SK-N-SH treated with all-trans-retinoic acid at 6 μM for 48 hours (cell line): Measurements from ENCODE around the gene SERP1.

Experiments
- ATAC-seq: fragments of 200-7000 bp; cut with Tn5 transposase; 3 replicates; pipeline ENCODE4 v1.9.1; 2020; ENCODE audit warnings: mild to moderate bottlenecking, moderate library complexity
- ARNTL ChIP-seq: fragments of 450-650 bp; formaldehyde crosslinking; IDR thresholded peaks from 2 replicates; pipeline ENCODE4 v1.5.0; 2020; ENCODE audit warnings: low read depth, mild to moderate bottlenecking, moderate library complexity, borderline replicate concordance
- BACH2 ChIP-seq: fragments of 250-450 bp; sonication (Bioruptor Pico); IDR thresholded peaks from 2 replicates; pipeline ENCODE4 v1.9.0; 2021; ENCODE audit warnings: mild to moderate bottlenecking, borderline replicate concordance
- CREB5 ChIP-seq: fragments of 250-450 bp; sonication (Bioruptor Pico); IDR thresholded peaks from 2 replicates; pipeline ENCODE4 v1.5.1; 2020; ENCODE audit warnings: low read depth, mild to moderate bottlenecking, moderate library complexity
- CSDC2 ChIP-seq: fragments of 250-450 bp; sonication (Bioruptor Pico); IDR thresholded peaks from 2 replicates; pipeline ENCODE4 v1.5.0; 2020; ENCODE audit warnings: mild to moderate bottlenecking, moderate library complexity
- CSRNP3 ChIP-seq: fragments of 250-450 bp; sonication (Bioruptor Pico); IDR thresholded peaks from 2 replicates; pipeline ENCODE4 v1.5.1; 2021; ENCODE audit warnings: mild to moderate bottlenecking, moderate library complexity
- ESRRG ChIP-seq: fragments of 250-450 bp; sonication (Bioruptor Pico); IDR thresholded peaks from 2 replicates; pipeline ENCODE4 v1.6.1; 2021; ENCODE audit warnings: mild to moderate bottlenecking
- ISL1 ChIP-seq: fragments of 250-450 bp; sonication (Bioruptor Pico); IDR thresholded peaks from 2 replicates; pipeline ENCODE4 v2.1.2; 2022; ENCODE audit warnings: mild to moderate bottlenecking, moderate library complexity
- OSR1 ChIP-seq: fragments of 250-450 bp; sonication (Bioruptor Pico); IDR thresholded peaks from 2 replicates; pipeline ENCODE4 v1.8.0; 2022; ENCODE audit warnings: moderate library complexity, mild to moderate bottlenecking, inconsistent platforms
- PATZ1 ChIP-seq: fragments of 250-450 bp; sonication (Bioruptor Pico); IDR thresholded peaks from 2 replicates; pipeline ENCODE4 v1.8.0; 2020; ENCODE audit warnings: mild to moderate bottlenecking, moderate library complexity, borderline replicate concordance
- POU6F1 ChIP-seq: fragments of 250-450 bp; sonication (Bioruptor Pico); IDR thresholded peaks from 2 replicates; pipeline ENCODE4 v1.8.0; 2021; ENCODE audit warnings: low read depth, mild to moderate bottlenecking, moderate library complexity, borderline replicate concordance
- PPARA ChIP-seq: fragments of 250-450 bp; sonication (Bioruptor Pico); IDR thresholded peaks from 2 replicates; pipeline ENCODE4 v1.5.0; 2020; ENCODE audit warnings: mild to moderate bottlenecking, borderline replicate concordance
- SNAI2 ChIP-seq: fragments of 250-450 bp; sonication (Bioruptor Pico); IDR thresholded peaks from 2 replicates; pipeline ENCODE4 v1.5.0; 2020; ENCODE audit warnings: mild to moderate bottlenecking, moderate library complexity
- TCF4 ChIP-seq: fragments of 250-450 bp; sonication (Bioruptor Pico); IDR thresholded peaks from 2 replicates; pipeline ENCODE4 v1.8.0; 2021; ENCODE audit warnings: mild to moderate bottlenecking, moderate library complexity, borderline replicate concordance
- TOX ChIP-seq: fragments of 250-450 bp; sonication (Bioruptor Pico); IDR thresholded peaks from 2 replicates; pipeline ENCODE4 v1.8.0; 2021; ENCODE audit warnings: mild to moderate bottlenecking, moderate library complexity, borderline replicate concordance
- TSHZ2 ChIP-seq: fragments of 250-450 bp; sonication (Bioruptor Pico); IDR thresholded peaks from 2 replicates; pipeline ENCODE4 v1.5.0; 2020; ENCODE audit warnings: mild to moderate bottlenecking, moderate library complexity
- ZC3H10 ChIP-seq: fragments of 250-450 bp; sonication (Bioruptor Pico); IDR thresholded peaks from 2 replicates; pipeline ENCODE4 v1.5.1; 2021; ENCODE audit warnings: mild to moderate bottlenecking, moderate library complexity
- ZFP3 ChIP-seq: fragments of 250-450 bp; sonication (Bioruptor Pico); IDR thresholded peaks from 2 replicates; pipeline ENCODE4 v1.5.0; 2020; ENCODE audit warnings: mild to moderate bottlenecking, moderate library complexity
- ZNF565 ChIP-seq: fragments of 450-650 bp; formaldehyde crosslinking; conservative IDR thresholded peaks from 2 replicates; pipeline ENCODE4 v1.5.0; 2020; ENCODE audit warnings: low read depth, mild to moderate bottlenecking, moderate library complexity
- ZNF70 ChIP-seq: fragments of 450-650 bp; formaldehyde crosslinking; IDR thresholded peaks from 2 replicates; pipeline ENCODE4 v1.5.0; 2020; ENCODE audit warnings: mild to moderate bottlenecking, moderate library complexity
- ZNF8 ChIP-seq: fragments of 450-650 bp; formaldehyde crosslinking; IDR thresholded peaks from 2 replicates; pipeline ENCODE4 v1.5.0; 2020; ENCODE audit warnings: mild to moderate bottlenecking, moderate library complexity

The SERP1 gene

GRCh38 chr3:150531775-150532174 lies 14.5 kb downstream of the SERP1 start (continued):
- TF ChIP-seq CREB5 (CRISPR knock-in tag): no peak

- TF ChIP-seq ZC3H10 (no peak), OSR1 (CRISPR knock-in tag) (no peak), CSDC2 (CRISPR knock-in tag) (no peak), SNAI2 (CRISPR knock-in tag) (no peak), ZNF8 (CRISPR knock-in tag) (no peak), ZNF70 (CRISPR knock-in tag) (no peak), ZNF565 (CRISPR knock-in tag) (no peak), CSRNP3 (CRISPR knock-in tag) (no peak), PATZ1 (CRISPR knock-in tag) (no peak), ZFP3 (no peak), BACH2 (no peak), ISL1 (CRISPR knock-in tag) (no peak), TOX (CRISPR knock-in tag) (no peak), CREB5 (CRISPR knock-in tag) (no peak), POU6F1 (CRISPR knock-in tag) (no peak), TCF4 (CRISPR knock-in tag) (no peak), ESRRG (no peak), PPARA (no peak), TSHZ2 (no peak)
- ATAC-seq: peak; percentile 61
Measured at GRCh38 chr3:150528354-150528797, 17.9 kb downstream of the SERP1 start.

- no peak for ATAC-seq
- TF ChIP-seq SNAI2 (CRISPR knock-in tag): no peak
- TF ChIP-seq CSRNP3 (CRISPR knock-in tag): no peak
- no peak for TF ChIP-seq ARNTL (CRISPR knock-in tag)
- TF ChIP-seq TOX (CRISPR knock-in tag): no peak
Measured at GRCh38 chr3:150527464-150528255, 18.6 kb downstream of the SERP1 start.
